IMR-90 (cell line): Measurements from ENCODE around the gene TRAIP. TPM values are rescaled to one million over a fixed set of nuclear protein-coding genes. Genes with fewer than 3 reads are reported as not detected.

ENCODE experiments used
- ATAC-seq: fragments of 200-7000 bp; cut with Tn5 transposase; 2 replicates; pipeline ENCODE4 v1.9.1; 2020; ENCODE audit warnings: low read depth, mild to moderate bottlenecking, moderate library complexity
- BruUV-seq: library from RNA; stranded (reverse); fragments of 400-500 nt; replicated peaks from 2 replicates; lab custom pipeline; 2021; lab: Mats Ljungman, UMichigan
- CTCF ChIA-PET: fragments of 300-600 bp; formaldehyde crosslinking; extraction: SDS; loops from one replicate; lab custom pipeline; 2021; ENCODE audit warnings: antibody characterized with exemption; lab: Yijun Ruan, JAX
- POLR2A ChIA-PET: fragments of 300-600 bp; sonication (Branson Sonifier 250); formaldehyde crosslinking; loops from one replicate; lab custom pipeline; 2022; ENCODE audit warnings: antibody characterized with exemption; ENCODE audit not compliant: unreplicated experiment; lab: Charles Lee
- DNase-seq: peaks from one replicate; pipeline ENCODE4 v3.0.0; 2013
- H2AFZ ChIP-seq: replicated peaks from 2 replicates; pipeline ENCODE3; 2013; ENCODE audit warnings: low read length, mild to moderate bottlenecking; ENCODE audit not compliant: poor library complexity
- H2AK5ac ChIP-seq: 2 replicates; pipeline ENCODE4 v1.6.1; 2013; ENCODE audit warnings: low read depth, low read length, inconsistent platforms
- H2AK9ac ChIP-seq: replicated peaks from 2 replicates; pipeline ENCODE3; 2013; ENCODE audit warnings: mild to moderate bottlenecking, low read depth, low read length, moderate library complexity; ENCODE audit not compliant: poor library complexity
- H2BK120ac ChIP-seq: 2 replicates; pipeline ENCODE4 v1.6.1; 2013; ENCODE audit warnings: low read depth, low read length, inconsistent platforms
- H2BK15ac ChIP-seq: 3 replicates; pipeline ENCODE4 v1.6.1; 2013; ENCODE audit warnings: low read depth, low read length, inconsistent platforms
- H2BK20ac ChIP-seq: 2 replicates; pipeline ENCODE4 v1.6.1; 2013; ENCODE audit warnings: low read depth, mild to moderate bottlenecking, inconsistent platforms, low read length, moderate library complexity
- H2BK5ac ChIP-seq: 2 replicates; pipeline ENCODE4 v1.6.1; 2013; ENCODE audit warnings: mild to moderate bottlenecking, low read depth, low read length, inconsistent platforms; ENCODE audit not compliant: poor library complexity, severe bottlenecking
- H3K14ac ChIP-seq: replicated peaks from 2 replicates; pipeline ENCODE4 v1.6.1; 2013; ENCODE audit warnings: low read depth, low read length, inconsistent platforms
- H3K18ac ChIP-seq: 2 replicates; pipeline ENCODE4 v1.6.1; 2013; ENCODE audit warnings: low read depth, low read length, control low read depth
- H3K23ac ChIP-seq: 2 replicates; pipeline ENCODE4 v1.6.1; 2013; ENCODE audit warnings: low read depth, low read length, inconsistent platforms
- H3K27ac ChIP-seq: 2 replicates; pipeline ENCODE4 v1.5.1; 2013; ENCODE audit warnings: mild to moderate bottlenecking, control low read depth, low read length; ENCODE audit not compliant: insufficient read depth
- H3K27me3 ChIP-seq: 2 replicates; pipeline ENCODE4 v1.6.1; 2013; ENCODE audit warnings: low read length; ENCODE audit not compliant: control insufficient read depth, insufficient read depth
- H3K36me3 ChIP-seq: 2 replicates; pipeline ENCODE4 v1.6.1; 2013; ENCODE audit warnings: low read length, mixed read lengths; ENCODE audit not compliant: control insufficient read depth, insufficient read depth
- H3K4ac ChIP-seq: 2 replicates; pipeline ENCODE4 v1.6.1; 2013; ENCODE audit warnings: low read depth, low read length, inconsistent platforms
- H3K4me1 ChIP-seq: 2 replicates; pipeline ENCODE4 v1.6.1; 2013; ENCODE audit warnings: low read length, mixed read lengths; ENCODE audit not compliant: control insufficient read depth, insufficient read depth
- H3K4me2 ChIP-seq: 2 replicates; pipeline ENCODE4 v1.6.1; 2013; ENCODE audit warnings: low read depth, mild to moderate bottlenecking, control low read depth, low read length, moderate library complexity
- H3K4me3 ChIP-seq: 2 replicates; pipeline ENCODE4 v1.5.1; 2013; ENCODE audit warnings: low read depth, mild to moderate bottlenecking, control low read depth, low read length, moderate library complexity; ENCODE audit not compliant: insufficient read depth
- H3K56ac ChIP-seq: 2 replicates; pipeline ENCODE4 v1.6.1; 2013; ENCODE audit warnings: low read length, inconsistent platforms; ENCODE audit not compliant: insufficient read depth; ENCODE audit errors: extremely low read depth
- H3K79me1 ChIP-seq, 2 experiments: 2 replicates each; pipeline ENCODE4 v1.6.1; 2013; ENCODE audit warnings: low read length in 2 of 2, inconsistent platforms in 1 of 2, low read depth in 1 of 2
- H3K9ac ChIP-seq: 2 replicates; pipeline ENCODE4 v1.6.1; 2013; ENCODE audit warnings: low read depth, low read length, control low read depth
- H3K9me1 ChIP-seq: 2 replicates; pipeline ENCODE4 v1.6.1; 2013; ENCODE audit warnings: low read length, inconsistent platforms; ENCODE audit not compliant: insufficient read depth
- H3K9me3 ChIP-seq: 2 replicates; pipeline ENCODE4 v1.6.1; 2013; ENCODE audit warnings: low read length; ENCODE audit not compliant: control insufficient read depth, insufficient read depth
- H4K20me1 ChIP-seq: 2 replicates; pipeline ENCODE4 v1.6.1; 2013; ENCODE audit warnings: low read length, inconsistent platforms; ENCODE audit not compliant: insufficient read depth
- H4K5ac ChIP-seq: 2 replicates; pipeline ENCODE4 v1.6.1; 2013; ENCODE audit warnings: mild to moderate bottlenecking, low read depth, low read length, control low read depth
- H4K8ac ChIP-seq, 2 experiments: 2 replicates each; pipeline ENCODE4 v1.6.1; 2013; ENCODE audit warnings: low read depth in 2 of 2, low read length in 2 of 2, control low read depth in 1 of 2, inconsistent platforms in 1 of 2
- H4K91ac ChIP-seq: 2 replicates; pipeline ENCODE4 v1.6.1; 2013; ENCODE audit warnings: low read depth, low read length, inconsistent platforms; ENCODE audit not compliant: insufficient read depth
- BHLHE40 ChIP-seq: fragments of 150-350 bp; IDR thresholded peaks from 2 replicates; pipeline ENCODE4 v1.6.1; 2016; ENCODE audit warnings: mild to moderate bottlenecking, low read depth, low read length
- CEBPB ChIP-seq: IDR thresholded peaks from 2 replicates; pipeline ENCODE4 v1.6.1; 2012; ENCODE audit warnings: low read depth, low read length, improper control_type of control experiment
- CHD1 ChIP-seq: IDR thresholded peaks from 2 replicates; pipeline ENCODE4 v1.6.1; 2012; ENCODE audit warnings: low read depth, low read length, improper control_type of control experiment
- ELK1 ChIP-seq: fragments of 150-350 bp; IDR thresholded peaks from 2 replicates; pipeline ENCODE4 v1.6.1; 2016; ENCODE audit warnings: low read depth, mild to moderate bottlenecking, low read length, moderate library complexity, borderline replicate concordance
- FOS ChIP-seq: fragments of 150-350 bp; IDR thresholded peaks from 2 replicates; pipeline ENCODE4 v1.6.1; 2016; ENCODE audit warnings: low read depth, low read length
- MAFK ChIP-seq: IDR thresholded peaks from 2 replicates; pipeline ENCODE4 v1.6.1; 2012; ENCODE audit warnings: low read depth, low read length, improper control_type of control experiment
- MAZ ChIP-seq: IDR thresholded peaks from 2 replicates; pipeline ENCODE4 v1.6.1; 2012; ENCODE audit warnings: low read depth, mild to moderate bottlenecking, low read length, improper control_type of control experiment, moderate library complexity, borderline replicate concordance
- MXI1 ChIP-seq: IDR thresholded peaks from 2 replicates; pipeline ENCODE4 v1.6.1; 2012; ENCODE audit warnings: low read depth, mild to moderate bottlenecking, low read length, moderate library complexity, borderline replicate concordance
- NFE2L2 ChIP-seq: fragments of 150-350 bp; IDR thresholded peaks from 2 replicates; pipeline ENCODE4 v1.6.1; 2016; ENCODE audit warnings: low read depth, mild to moderate bottlenecking, low read length
- POLR2A ChIP-seq: IDR thresholded peaks from 2 replicates; pipeline ENCODE4 v1.6.1; 2012; ENCODE audit warnings: mild to moderate bottlenecking, low read depth, low read length
- RAD21 ChIP-seq: IDR thresholded peaks from 2 replicates; pipeline ENCODE4 v1.6.1; 2012; ENCODE audit warnings: low read length, improper control_type of control experiment
- RCOR1 ChIP-seq: IDR thresholded peaks from 2 replicates; pipeline ENCODE4 v1.6.1; 2012; ENCODE audit warnings: mild to moderate bottlenecking, low read length, improper control_type of control experiment; ENCODE audit not compliant: insufficient replicate concordance
- RFX5 ChIP-seq: IDR thresholded peaks from 2 replicates; pipeline ENCODE4 v1.8.0; 2012; ENCODE audit warnings: low read depth, mild to moderate bottlenecking, low read length, moderate library complexity
- SMC3 ChIP-seq: fragments of 150-350 bp; IDR thresholded peaks from 2 replicates; pipeline ENCODE4 v1.6.1; 2016; ENCODE audit warnings: low read depth, mild to moderate bottlenecking, antibody characterized with exemption, low read length, moderate library complexity
- WGBS, 2 experiments: methylation state at CpG; one replicate each; pipeline versions ENCODE4 v1.1.5 to v1.1.7; 2013; ENCODE audit warnings: missing lambda C conversion rate in 2 of 2; ENCODE audit not compliant: insufficient read length in 1 of 2; ENCODE audit errors: extremely low coverage in 2 of 2; 5-methylcytosine and 5-hydroxymethylcytosine counted together
- dilution Hi-C: fragments of 300-500 bp; cut with HindIII; formaldehyde crosslinking; loops from one replicate; pipeline ENCODE4 v1.14.3; 2018; ENCODE audit warnings: low sequenced_read_pairs; ENCODE audit not compliant: unreplicated experiment
- in situ Hi-C: fragments of 300-500 bp; cut with MboI; formaldehyde crosslinking; loops from 3 replicates; pipeline ENCODE4 v1.14.3; 2019; ENCODE audit warnings: low sequenced_read_pairs, inconsistent platforms, mixed read lengths
- intact Hi-C: fragments of 100-400 bp; cut with micrococcal nuclease; formaldehyde crosslinking; loops from 2 replicates; pipeline ENCODE4 v1.10.0; 2022
- polyA plus RNA-seq, 3 experiments: library from polyadenylated mRNA; depleted of rRNA; stranded (reverse); fragments of >200 nt; gene quantifications; 2 replicates each; pipeline ENCODE4 v1.2.3, GENCODE V29; 2012; ENCODE audit warnings: low replicate concordance in 1 of 3
- total RNA-seq: library from RNA; depleted of rRNA; stranded (reverse); fragments of >200 nt; gene quantifications from 2 replicates; pipeline ENCODE4 v1.2.3, GENCODE V29; 2012
- TF ChIP-seq, protein P1 (sequence below): conservative IDR thresholded peaks from 2 replicates; pipeline ENCODE4 v1.5.1; 2012; ENCODE audit warnings: mild to moderate bottlenecking, low read depth, low read length, improper control_type of control experiment
- TF ChIP-seq, protein P2 (sequence below): fragments of 150-350 bp; IDR thresholded peaks from 2 replicates; pipeline ENCODE4 v1.6.1; 2017; ENCODE audit warnings: mild to moderate bottlenecking, antibody characterized with exemption, low read length, low read depth

Gene TRAIP
- total and polyA plus RNA-seq, 2 of the 4 experiments (the other 2 are of a cell fraction) = 6.3 to 9.2 TPM

DNA sequence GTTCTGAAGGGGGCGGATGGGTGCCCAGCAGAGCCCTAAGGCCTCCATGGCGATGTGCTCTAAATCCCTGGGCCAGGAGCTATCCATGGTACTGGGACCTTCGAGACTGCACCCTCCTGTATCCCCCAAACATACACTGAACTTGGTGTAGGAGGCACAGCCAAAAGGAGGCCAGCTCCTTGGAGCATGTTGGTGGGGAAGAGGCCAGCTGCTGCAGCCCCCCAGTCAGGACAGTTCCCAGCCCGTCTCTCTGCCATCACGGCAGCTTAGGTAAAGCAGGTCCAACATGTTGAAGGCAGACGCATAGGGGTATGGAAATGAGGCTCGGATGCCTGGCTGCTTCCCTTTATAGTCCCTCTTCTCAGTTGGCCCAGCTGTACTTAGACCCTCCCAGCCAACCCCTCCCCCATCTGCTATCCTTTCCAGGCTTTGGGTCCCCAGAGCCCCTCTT, 11.5 kb upstream of the TRAIP start:
- peak overlapping the region; percentile 52 for H2AFZ ChIP-seq
- ATAC-seq (peak; percentile 86), DNase-seq (peak; percentile 44)
- H3K4ac ChIP-seq = no peak overlapping the region
- H2BK20ac ChIP-seq = no peak overlapping the region
- intact Hi-C loops (no loop called here), dilution Hi-C loops (no loop called here), in situ Hi-C loops (no loop called here)
- H4K20me1 ChIP-seq = no peaks in the 10 kb centered on the region
- H2BK120ac ChIP-seq = no peak overlapping the region
- H2AK5ac ChIP-seq = no peak overlapping the region
- H3K36me3 ChIP-seq = no peaks in the 10 kb centered on the region
- no peaks in the 10 kb centered on the region for H3K9me1 ChIP-seq
- H3K18ac ChIP-seq = no peak overlapping the region
- ChIA-PET CTCF (no interaction called here), POLR2A (no interaction called here)
- no peak for TF ChIP-seq MXI1
- no peak for TF ChIP-seq RCOR1
- no peak for TF ChIP-seq RAD21
- no peak for TF ChIP-seq MAZ
- TF ChIP-seq RFX5 = no peak
- no peak for TF ChIP-seq POLR2A
- no peak for TF ChIP-seq FOS
- TF ChIP-seq MAFK = no peak
- TF ChIP-seq, protein P1, sequence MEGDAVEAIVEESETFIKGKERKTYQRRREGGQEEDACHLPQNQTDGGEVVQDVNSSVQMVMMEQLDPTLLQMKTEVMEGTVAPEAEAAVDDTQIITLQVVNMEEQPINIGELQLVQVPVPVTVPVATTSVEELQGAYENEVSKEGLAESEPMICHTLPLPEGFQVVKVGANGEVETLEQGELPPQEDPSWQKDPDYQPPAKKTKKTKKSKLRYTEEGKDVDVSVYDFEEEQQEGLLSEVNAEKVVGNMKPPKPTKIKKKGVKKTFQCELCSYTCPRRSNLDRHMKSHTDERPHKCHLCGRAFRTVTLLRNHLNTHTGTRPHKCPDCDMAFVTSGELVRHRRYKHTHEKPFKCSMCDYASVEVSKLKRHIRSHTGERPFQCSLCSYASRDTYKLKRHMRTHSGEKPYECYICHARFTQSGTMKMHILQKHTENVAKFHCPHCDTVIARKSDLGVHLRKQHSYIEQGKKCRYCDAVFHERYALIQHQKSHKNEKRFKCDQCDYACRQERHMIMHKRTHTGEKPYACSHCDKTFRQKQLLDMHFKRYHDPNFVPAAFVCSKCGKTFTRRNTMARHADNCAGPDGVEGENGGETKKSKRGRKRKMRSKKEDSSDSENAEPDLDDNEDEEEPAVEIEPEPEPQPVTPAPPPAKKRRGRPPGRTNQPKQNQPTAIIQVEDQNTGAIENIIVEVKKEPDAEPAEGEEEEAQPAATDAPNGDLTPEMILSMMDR = no peak
- no peak for TF ChIP-seq CEBPB
- TF ChIP-seq CHD1 = no peak
- no peak for TF ChIP-seq BHLHE40
- no peak for TF ChIP-seq ELK1
- no peak for TF ChIP-seq NFE2L2
- TF ChIP-seq SMC3 = no peak
- TF ChIP-seq, protein P2, sequence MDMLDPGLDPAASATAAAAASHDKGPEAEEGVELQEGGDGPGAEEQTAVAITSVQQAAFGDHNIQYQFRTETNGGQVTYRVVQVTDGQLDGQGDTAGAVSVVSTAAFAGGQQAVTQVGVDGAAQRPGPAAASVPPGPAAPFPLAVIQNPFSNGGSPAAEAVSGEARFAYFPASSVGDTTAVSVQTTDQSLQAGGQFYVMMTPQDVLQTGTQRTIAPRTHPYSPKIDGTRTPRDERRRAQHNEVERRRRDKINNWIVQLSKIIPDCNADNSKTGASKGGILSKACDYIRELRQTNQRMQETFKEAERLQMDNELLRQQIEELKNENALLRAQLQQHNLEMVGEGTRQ = no peak
- no peak overlapping the region for H3K9ac ChIP-seq
- H3K27ac ChIP-seq = no peak overlapping the region
- H3K56ac ChIP-seq = no peak overlapping the region
- no peak overlapping the region for H3K4me3 ChIP-seq
- no peak overlapping the region for H2BK15ac ChIP-seq
- no peaks in the 10 kb centered on the region for H3K79me1 ChIP-seq
- no peak overlapping the region for H4K91ac ChIP-seq
- no peak overlapping the region for H4K8ac ChIP-seq
- H3K23ac ChIP-seq = no peak overlapping the region
- H4K5ac ChIP-seq = no peak overlapping the region
- no TSS peak for BruUV-seq
- no peak overlapping the region for H2BK5ac ChIP-seq
- no peak overlapping the region for H3K4me2 ChIP-seq
- H2AK9ac ChIP-seq = no peak overlapping the region
- WGBS, 2 experiments = no CpG with 5 or more reads among the region's 7 CpGs
- H3K4me1 ChIP-seq = no peaks in the 10 kb centered on the region
- H3K14ac ChIP-seq = no peak overlapping the region
- peaks cover 79% of the 10 kb centered on the region for H3K27me3 ChIP-seq
- no peaks in the 10 kb centered on the region for H3K9me3 ChIP-seq
